Liver (tissue), 9 donors: Measurements from ENCODE around the gene ZDHHC14. TPM values are rescaled to one million over a fixed set of nuclear protein-coding genes. Genes with fewer than 3 reads are reported as not detected.

Source experiments
- DNase-seq: peaks from one replicate; pipeline ENCODE4 v3.0.0-alpha.2; 2017; ENCODE audit warnings: low spot score
- H3K27ac ChIP-seq, 2 donors: one replicate each; pipeline ENCODE4 v1.7.0; 2013; ENCODE audit warnings: inconsistent platforms in 2 of 2, low read length in 2 of 2, control low read depth in 1 of 2, low read depth in 1 of 2, mild to moderate bottlenecking in 1 of 2
- H3K27me3 ChIP-seq, 4 donors: one replicate each; pipeline versions ENCODE4 v1.6.1 to v1.7.0; 2013; ENCODE audit warnings: low read length in 3 of 4, inconsistent platforms in 1 of 4, mild to moderate bottlenecking in 1 of 4, moderate library complexity in 1 of 4; ENCODE audit not compliant: control insufficient read depth in 4 of 4, insufficient read depth in 4 of 4
- H3K36me3 ChIP-seq, 4 donors: one replicate each; pipeline versions ENCODE4 v1.6.1 to v1.7.0; 2013; ENCODE audit warnings: low read length in 3 of 4, mild to moderate bottlenecking in 3 of 4, low read depth in 1 of 4, moderate library complexity in 1 of 4; ENCODE audit not compliant: control insufficient read depth in 4 of 4, insufficient read depth in 3 of 4
- H3K4me1 ChIP-seq, 4 donors: one replicate each; pipeline versions ENCODE4 v1.6.1 to v1.7.0; 2013; ENCODE audit warnings: low read length in 3 of 4, mild to moderate bottlenecking in 3 of 4, moderate library complexity in 1 of 4; ENCODE audit not compliant: control insufficient read depth in 4 of 4, insufficient read depth in 4 of 4
- H3K4me3 ChIP-seq, 3 donors: one replicate each; pipeline versions ENCODE4 v1.6.1 to v1.7.0; 2013; ENCODE audit warnings: low read length in 3 of 3, control low read depth in 1 of 3, low read depth in 1 of 3, mild to moderate bottlenecking in 1 of 3
- H3K9ac ChIP-seq, 2 donors: one replicate each; pipeline ENCODE4 v1.7.0; 2013; ENCODE audit warnings: low read length in 2 of 2, mild to moderate bottlenecking in 2 of 2, moderate library complexity in 2 of 2, control low read depth in 1 of 2, low read depth in 1 of 2
- H3K9me3 ChIP-seq, 4 donors: one replicate each; pipeline versions ENCODE4 v1.6.1 to v1.7.0; 2013; ENCODE audit warnings: low read length in 3 of 4; ENCODE audit not compliant: control insufficient read depth in 4 of 4
- ATF3 ChIP-seq: IDR thresholded peaks from 2 replicates; pipeline ENCODE4 v1.6.1; 2016; ENCODE audit warnings: antibody characterized with exemption
- CTCF ChIP-seq: fragments of 150-350 bp; IDR thresholded peaks from 2 replicates; pipeline ENCODE4 v1.5.1; 2017; ENCODE audit warnings: improper control_type of control experiment, low read depth, low read length; ENCODE audit not compliant: missing input control
- EGR1 ChIP-seq, 2 donors: IDR thresholded peaks; 2 replicates each; pipeline ENCODE4 v1.6.1; 2016 to 2018; ENCODE audit warnings: antibody characterized with exemption in 2 of 2, low read depth in 2 of 2
- FOXA1 ChIP-seq: IDR thresholded peaks from 2 replicates; pipeline ENCODE4 v1.6.1; 2016; ENCODE audit warnings: antibody characterized with exemption
- FOXA2 ChIP-seq: IDR thresholded peaks from 2 replicates; pipeline ENCODE4 v1.6.1; 2016; ENCODE audit warnings: antibody characterized with exemption
- GABPA ChIP-seq, 2 donors: IDR thresholded peaks in 1 of 2; conservative IDR thresholded peaks in 1 of 2; 2 replicates each; pipeline ENCODE4 v1.6.1; 2016; ENCODE audit warnings: antibody characterized with exemption in 2 of 2, mild to moderate bottlenecking in 1 of 2, moderate library complexity in 1 of 2
- HNF4A ChIP-seq, 2 donors: conservative IDR thresholded peaks; 2 replicates each; pipeline ENCODE4 v1.6.1; 2016; ENCODE audit warnings: antibody characterized with exemption in 2 of 2, mild to moderate bottlenecking in 2 of 2
- HNF4G ChIP-seq: IDR thresholded peaks from 2 replicates; pipeline ENCODE4 v1.6.1; 2016; ENCODE audit warnings: antibody characterized with exemption
- JUND ChIP-seq, 2 donors: IDR thresholded peaks; 2 replicates each; pipeline ENCODE4 v1.6.1; 2016; ENCODE audit warnings: antibody characterized with exemption in 2 of 2
- MAX ChIP-seq: IDR thresholded peaks from 2 replicates; pipeline ENCODE4 v1.6.1; 2016; ENCODE audit warnings: antibody characterized with exemption
- NR2F2 ChIP-seq: IDR thresholded peaks from 2 replicates; pipeline ENCODE4 v1.6.1; 2016; ENCODE audit warnings: antibody characterized with exemption
- RAD21 ChIP-seq, 2 donors: IDR thresholded peaks; 2 replicates each; pipeline ENCODE4 v1.6.1; 2016; ENCODE audit warnings: antibody characterized with exemption in 2 of 2, mild to moderate bottlenecking in 2 of 2
- REST ChIP-seq: IDR thresholded peaks from 2 replicates; pipeline ENCODE4 v1.6.1; 2016; ENCODE audit warnings: antibody characterized with exemption, mild to moderate bottlenecking
- RXRA ChIP-seq, 2 donors: IDR thresholded peaks; 2 replicates each; pipeline ENCODE4 v1.6.1; 2017 to 2018; ENCODE audit warnings: antibody characterized with exemption in 2 of 2, mild to moderate bottlenecking in 1 of 2
- SP1 ChIP-seq: IDR thresholded peaks from 2 replicates; pipeline ENCODE4 v1.6.1; 2018; ENCODE audit warnings: antibody characterized with exemption, mild to moderate bottlenecking
- TAF1 ChIP-seq: conservative IDR thresholded peaks from 2 replicates; pipeline ENCODE4 v1.6.1; 2016; ENCODE audit warnings: antibody characterized with exemption, mild to moderate bottlenecking
- YY1 ChIP-seq: IDR thresholded peaks from 2 replicates; pipeline ENCODE4 v1.6.1; 2016; ENCODE audit warnings: antibody characterized with exemption, mild to moderate bottlenecking
- ZBTB33 ChIP-seq: IDR thresholded peaks from 2 replicates; pipeline ENCODE4 v1.6.1; 2016; ENCODE audit warnings: antibody characterized with exemption
- WGBS: extraction: QIAGEN DNeasy Blood & Tissue Kit; methylation state at CpG from one replicate; pipeline ENCODE4 v1.1.7; 2013; 5-methylcytosine and 5-hydroxymethylcytosine counted together
- polyA plus RNA-seq, 2 donors: library from polyadenylated mRNA; stranded (reverse) in 1 of 2; unstranded in 1 of 2; fragments of 200-250 nt in 1 of 2; fragments of >200 nt in 1 of 2; fragmentation: Nextera tagmentation in 1 of 2; extraction: Ambion mirVana in 1 of 2; gene quantifications; one replicate each; pipeline versions ENCODE4 v1.2.1 to v1.2.3, GENCODE V29; 2013 to 2015
- total RNA-seq, 2 donors: library from RNA; depleted of rRNA; stranded (reverse); fragments of >200 nt; gene quantifications; one replicate each; pipeline ENCODE4 v1.2.3, GENCODE V29; 2014
- donor health status: healthy.
- donor health status: healthy.
- donor health status: healthy.
- donor health status: healthy.
- donor health status: healthy.

Gene ZDHHC14
- total and polyA plus RNA-seq, 4 donors = 4.4 to 11.7 (median 8.4) TPM

GRCh38 chr6:157723376-157723775 is 342.4 kb downstream of the ZDHHC14 start:
- Histone ChIP-seq H3K4me3 (no peak overlapping the region), H3K9me3 (no peaks in the 10 kb centered on the region), H3K9ac (no peak overlapping the region), H3K4me1 (no peaks in the 10 kb centered on the region), H3K36me3 (no peaks in the 10 kb centered on the region), H3K27ac (no peak overlapping the region), H3K27me3 (no peaks in the 10 kb centered on the region)
- TF ChIP-seq GABPA (IDR thresholded peaks at IDR 0.05 in 1 of 2, conservative IDR thresholded peaks at IDR 0.05 in 1 of 2) = no peak
- no peak for TF ChIP-seq ATF3
- TF ChIP-seq JUND (IDR thresholded peaks at IDR 0.05) = no peak
- TF ChIP-seq SP1 = no peak
- no peak for TF ChIP-seq EGR1 (IDR thresholded peaks at IDR 0.05; ENCODE audit: low read depth in 2 of 2)
- TF ChIP-seq RAD21 (IDR thresholded peaks at IDR 0.05) = no peak
- TF ChIP-seq TAF1 = no peak
- no peak for TF ChIP-seq ZBTB33
- TF ChIP-seq CTCF = no peak
- no peak for TF ChIP-seq FOXA2
- TF ChIP-seq NR2F2 = no peak
- no peak for TF ChIP-seq MAX
- no peak for TF ChIP-seq HNF4A (conservative IDR thresholded peaks at IDR 0.05)
- no peak for TF ChIP-seq HNF4G
- TF ChIP-seq RXRA (IDR thresholded peaks at IDR 0.05) = no peak
- TF ChIP-seq REST = no peak
- no peak for TF ChIP-seq YY1
- TF ChIP-seq FOXA1 = no peak
- no peak for DNase-seq
- 87% methylated on average over 4 of the region's 4 CpGs for WGBS
